ENCODE data around the gene PBX4.

DNA sequence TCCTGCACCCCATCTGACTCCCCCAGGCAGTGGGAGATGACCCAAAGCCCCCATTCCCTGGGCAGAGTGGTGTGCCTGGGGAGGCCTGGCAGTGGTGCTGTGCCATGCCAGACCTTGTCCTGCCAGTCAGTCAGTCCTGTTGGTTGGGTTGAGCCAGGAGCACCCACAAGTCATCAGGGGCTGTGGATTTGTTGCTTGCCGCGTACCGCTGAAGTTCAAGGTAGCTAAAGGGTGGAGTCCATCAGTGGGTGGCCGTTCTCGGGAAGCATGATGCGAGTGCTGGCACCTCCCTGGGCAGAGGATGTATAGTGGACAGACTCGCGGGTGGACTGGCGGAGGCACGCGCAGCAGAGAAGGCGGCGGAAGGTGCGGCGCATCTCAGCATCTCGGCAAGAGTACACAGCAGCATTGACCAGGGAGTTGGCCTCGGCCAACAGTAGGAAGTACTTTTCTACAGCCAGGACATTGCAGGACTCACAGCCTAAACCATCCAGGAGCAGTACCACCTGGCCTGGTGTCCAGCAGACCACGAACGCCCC, 5.6 kb upstream of the PBX4 start:
- TF ChIP-seq, protein P1, sequence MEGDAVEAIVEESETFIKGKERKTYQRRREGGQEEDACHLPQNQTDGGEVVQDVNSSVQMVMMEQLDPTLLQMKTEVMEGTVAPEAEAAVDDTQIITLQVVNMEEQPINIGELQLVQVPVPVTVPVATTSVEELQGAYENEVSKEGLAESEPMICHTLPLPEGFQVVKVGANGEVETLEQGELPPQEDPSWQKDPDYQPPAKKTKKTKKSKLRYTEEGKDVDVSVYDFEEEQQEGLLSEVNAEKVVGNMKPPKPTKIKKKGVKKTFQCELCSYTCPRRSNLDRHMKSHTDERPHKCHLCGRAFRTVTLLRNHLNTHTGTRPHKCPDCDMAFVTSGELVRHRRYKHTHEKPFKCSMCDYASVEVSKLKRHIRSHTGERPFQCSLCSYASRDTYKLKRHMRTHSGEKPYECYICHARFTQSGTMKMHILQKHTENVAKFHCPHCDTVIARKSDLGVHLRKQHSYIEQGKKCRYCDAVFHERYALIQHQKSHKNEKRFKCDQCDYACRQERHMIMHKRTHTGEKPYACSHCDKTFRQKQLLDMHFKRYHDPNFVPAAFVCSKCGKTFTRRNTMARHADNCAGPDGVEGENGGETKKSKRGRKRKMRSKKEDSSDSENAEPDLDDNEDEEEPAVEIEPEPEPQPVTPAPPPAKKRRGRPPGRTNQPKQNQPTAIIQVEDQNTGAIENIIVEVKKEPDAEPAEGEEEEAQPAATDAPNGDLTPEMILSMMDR (IDR thresholded peaks at IDR 0.05), result no peak
- TF ChIP-seq POLR2A (IDR thresholded peaks at IDR 0.05) (no peak), POLR2AphosphoS5 (IDR thresholded peaks at IDR 0.05) (no peak)
